MM.1S (cell line): ENCODE results near the gene IMMP2L.

ENCODE experiments used
- CTCF ChIP-seq: fragments of 300-600 bp; sonication (generic); IDR thresholded peaks from 2 replicates; pipeline ENCODE4 v1.5.1; 2016; ENCODE audit warnings: antibody characterized with exemption, low read length, mixed read lengths
- EZH2 ChIP-seq: fragments of 300-600 bp; sonication (generic); optimal IDR thresholded peaks from 2 replicates; pipeline ENCODE3; 2017; ENCODE audit warnings: low read depth, mild to moderate bottlenecking, antibody characterized with exemption, low read length, mixed read lengths
- EZH2phosphoT487 ChIP-seq: fragments of 300-600 bp; sonication (generic); IDR thresholded peaks from 2 replicates; pipeline ENCODE4 v1.6.1; 2018; ENCODE audit warnings: antibody characterized with exemption, low read length

- no peak for TF ChIP-seq CTCF
- no peak for TF ChIP-seq EZH2
- no peak for TF ChIP-seq EZH2phosphoT487
Observed at GRCh38 chr7:111080495-111081105, 481.7 kb downstream of the IMMP2L start.
